Activated CD8-positive, alpha-beta memory T cell treated with anti-CD3 and anti-CD28 coated beads, Interleukin-2, amount 50 U/mL, for 24 hours (primary cell): ENCODE data around the gene C1orf50.
"Not testable (repeated sequence)": the region's sequence is repeated elsewhere in the genome, so short reads cannot be mapped to it uniquely, and the experiment has no call there.

Experiments
- DNase-seq: peaks from one replicate; pipeline ENCODE4 v3.0.0-alpha.2; 2020; ENCODE audit errors: extremely low read depth

The C1orf50 gene

DNA sequence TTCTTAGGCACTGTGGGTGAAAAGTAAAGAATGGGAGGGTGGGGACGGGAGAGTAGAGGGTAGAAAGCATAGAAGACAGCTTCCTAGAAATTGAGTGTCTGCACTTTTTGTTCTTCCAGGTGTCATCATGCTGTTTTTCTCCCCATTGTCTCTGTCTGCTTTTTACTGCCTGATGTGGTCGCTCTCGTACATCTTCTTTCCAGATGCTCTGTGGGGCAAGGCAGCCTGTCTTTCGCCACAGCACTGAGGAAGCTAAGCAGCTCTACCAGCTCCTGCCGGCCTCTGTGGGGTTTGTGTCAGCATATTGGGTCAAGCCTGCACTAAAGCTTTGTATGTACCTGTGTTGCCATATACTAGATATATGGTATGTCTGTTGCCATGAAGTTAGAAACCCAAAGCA is 30.9 kb downstream of the C1orf50 start:
- no peak for DNase-seq

DNA sequence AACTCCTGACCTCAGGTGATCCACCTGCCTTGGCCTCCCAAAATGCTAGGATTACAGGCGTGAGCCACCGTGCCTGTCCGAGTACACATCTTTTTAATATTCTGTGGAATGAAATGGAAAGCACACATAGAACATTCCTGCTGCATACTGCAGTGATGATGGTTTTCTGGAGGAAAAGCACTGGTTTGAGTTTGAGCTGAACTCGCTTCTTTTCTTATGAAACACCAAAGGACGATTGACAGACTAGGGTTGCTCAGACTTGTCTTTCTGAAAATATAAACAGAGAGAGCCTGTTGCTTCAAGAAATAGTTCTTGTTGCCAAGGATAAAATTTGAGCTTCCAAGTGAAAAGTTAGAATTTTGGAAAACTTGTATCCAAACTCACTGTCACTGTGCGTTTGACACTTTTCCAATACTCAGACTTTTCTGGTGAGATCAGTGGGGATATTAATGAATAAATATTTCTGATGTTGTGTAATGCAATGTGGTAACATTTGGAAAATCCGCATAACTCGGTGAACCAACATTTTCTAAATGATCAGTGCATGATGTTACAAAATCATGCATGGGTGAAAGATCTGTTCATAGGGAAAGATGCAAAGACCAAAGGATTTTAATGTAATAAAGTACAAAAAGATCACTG is 34.9 kb downstream of the C1orf50 start:
- DNase-seq = no peak

DNA sequence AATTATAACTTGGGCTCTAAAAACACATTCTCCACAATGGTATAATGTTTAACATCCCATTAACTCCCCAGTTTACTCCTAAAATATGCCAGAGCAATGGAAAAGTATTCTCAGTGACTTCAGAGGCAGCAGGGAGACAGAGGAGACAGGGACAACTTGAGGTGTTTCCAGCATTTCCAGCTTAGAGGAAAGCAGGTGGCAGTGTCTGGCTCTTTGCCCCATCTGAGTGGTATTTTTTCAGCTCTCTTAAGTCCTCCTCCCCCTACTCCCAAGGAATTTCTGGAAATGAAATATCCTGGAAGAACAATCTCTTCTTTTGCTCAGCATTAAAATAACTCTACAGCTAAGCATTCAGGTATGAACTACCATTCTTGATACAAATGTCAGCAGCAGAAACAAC is 39.1 kb downstream of the C1orf50 start:
- no peak for DNase-seq

DNA sequence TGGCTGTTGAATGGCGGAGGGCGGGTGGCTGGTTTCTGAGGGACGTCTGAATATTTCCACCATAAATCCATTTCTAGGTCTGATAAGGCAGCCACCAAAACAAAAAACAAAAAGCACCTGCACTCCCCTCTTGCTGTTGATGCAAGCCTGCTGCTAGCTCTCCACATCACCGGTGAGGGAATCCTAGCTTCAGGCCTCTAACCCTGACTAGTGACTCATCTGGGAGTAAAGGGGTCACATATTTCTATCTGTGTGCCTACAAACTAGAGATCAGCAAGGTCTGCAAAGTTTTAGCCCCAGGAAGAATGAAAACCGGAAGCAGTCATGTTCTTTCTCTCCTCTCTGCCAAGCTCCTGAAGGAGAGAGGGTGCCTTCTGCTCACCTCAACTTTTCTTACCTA is 39.5 kb downstream of the C1orf50 start:
- DNase-seq = no peak

GRCh38 chr1:42807056-42807668 is 40.1 kb downstream of the C1orf50 start:
- DNase-seq = no peak

DNA sequence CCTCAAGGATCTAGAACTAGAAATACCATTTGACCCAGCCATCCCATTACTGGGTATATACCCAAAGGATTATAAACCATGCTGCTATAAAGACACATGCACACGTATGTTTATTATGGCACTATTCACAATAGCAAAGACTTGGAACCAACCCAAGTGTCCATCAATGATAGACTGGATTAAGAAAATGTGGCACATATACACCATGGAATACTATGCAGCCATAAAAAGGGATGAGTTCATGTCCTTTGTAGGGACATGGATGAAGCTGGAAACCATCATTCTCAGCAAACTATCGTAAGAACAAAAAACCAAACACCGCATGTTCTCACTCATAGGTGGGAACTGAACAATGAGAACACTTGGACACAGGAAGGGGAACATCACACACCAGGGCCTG is 47.8 kb downstream of the C1orf50 start:
- not testable (repeated sequence) for DNase-seq

DNA sequence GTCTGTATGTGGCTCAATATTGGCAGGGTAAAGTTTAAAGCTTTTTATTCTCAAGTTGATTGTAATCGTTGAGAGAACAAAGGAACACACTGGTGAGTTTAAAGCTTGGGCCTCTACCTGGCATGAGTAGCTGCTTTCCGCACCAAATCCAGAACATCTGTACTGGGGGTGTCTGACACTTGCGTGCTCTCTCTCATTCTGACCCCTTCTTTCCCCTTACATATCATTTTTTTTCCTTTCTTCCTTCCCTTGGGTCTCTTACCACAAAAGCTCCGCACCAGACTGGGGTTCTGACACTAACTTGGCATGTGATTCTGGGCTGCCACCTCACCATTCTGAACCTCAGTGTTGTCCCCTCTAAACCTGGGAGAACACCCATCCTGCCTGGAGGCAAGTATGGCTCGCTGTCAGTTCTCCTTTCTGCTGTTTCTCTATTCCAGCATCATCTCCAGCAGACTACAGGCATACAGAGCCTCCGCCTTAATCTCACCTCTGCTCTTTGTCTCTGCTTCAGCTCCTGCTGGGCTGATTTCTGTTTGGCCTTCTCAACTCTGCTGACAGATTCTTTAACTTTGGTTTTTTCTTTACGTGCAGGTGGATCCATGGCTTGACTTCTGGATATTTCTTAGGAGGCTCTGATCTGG is 49.0 kb downstream of the C1orf50 start:
- DNase-seq = no peak

DNA sequence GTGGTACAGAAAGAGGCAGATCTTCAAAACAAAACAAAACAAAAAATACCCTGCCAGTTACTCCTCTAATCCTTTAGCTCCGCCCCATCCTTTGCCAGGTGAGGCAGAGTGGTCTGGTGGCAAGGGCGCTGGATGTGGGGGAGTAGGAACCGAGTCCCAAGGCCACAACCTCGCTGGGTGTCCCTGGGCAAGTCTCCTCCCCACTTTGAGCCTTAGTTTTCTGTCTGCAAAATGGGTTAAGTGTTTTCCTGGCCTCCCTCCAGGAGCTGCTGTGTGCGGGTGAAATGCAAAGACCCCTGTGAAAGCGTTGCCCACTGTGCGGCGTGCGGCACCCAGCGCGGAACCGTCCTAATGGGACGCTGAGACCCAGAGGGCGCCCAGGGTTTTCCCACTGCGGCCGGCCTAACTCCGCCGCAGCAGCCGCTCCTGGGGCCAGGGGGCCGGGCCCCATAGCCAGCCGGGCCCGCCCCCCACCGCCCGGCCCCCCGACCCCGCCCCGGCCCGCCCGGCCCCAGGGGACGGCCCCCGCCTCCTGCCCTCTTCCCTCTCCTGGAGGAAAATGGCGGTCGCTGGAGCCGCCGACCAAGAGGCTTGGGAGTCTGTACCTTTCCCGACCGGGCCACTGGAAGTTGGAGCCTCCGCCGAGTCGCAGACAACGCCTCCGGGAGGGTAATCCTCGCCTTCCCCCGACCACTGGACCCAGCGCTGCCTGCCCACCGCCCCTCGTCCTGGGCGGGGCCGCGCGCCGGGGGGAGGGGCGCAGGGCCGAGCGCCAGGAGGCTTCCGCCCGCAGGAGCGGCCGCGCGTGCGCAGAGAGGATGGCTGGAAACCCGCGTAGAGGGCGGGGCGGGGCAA is 49.8 kb downstream of the C1orf50 start, which contains the start of the genes ERMAP and SVBP:
Gene ERMAP, plus strand, starts transcription at position 538 of the 855 bp plus-strand sequence. CDS start 13,327 bp downstream, outside the sequence.
Gene SVBP, minus strand, starts transcription at position 813 of the 855 bp plus-strand sequence. CDS start 853 bp downstream, outside the sequence.
- peak; percentile 82 for DNase-seq

- DNase-seq = no peak
Measured at GRCh38 chr1:42817440-42817767, 50.4 kb downstream of the C1orf50 start.

DNA sequence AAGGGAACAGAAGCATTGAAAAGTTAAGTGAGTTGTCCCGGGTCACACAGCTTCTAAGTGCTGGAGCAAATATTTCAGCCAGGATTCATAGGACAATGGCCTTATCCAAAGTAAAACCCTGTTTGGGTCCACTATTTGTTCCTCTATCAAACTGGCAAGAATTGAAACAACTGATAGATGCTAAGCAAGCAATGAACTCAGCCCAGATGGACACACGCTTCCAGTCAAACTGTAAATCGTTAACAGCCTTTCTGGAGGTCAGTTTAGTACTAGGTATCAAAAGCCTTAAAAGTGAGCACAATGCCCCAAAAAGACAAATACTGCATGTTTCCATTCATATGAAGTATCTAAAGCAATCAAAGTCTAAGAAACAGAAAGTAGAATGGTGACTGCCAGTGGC is 50.9 kb downstream of the C1orf50 start:
- DNase-seq = no peak

DNA sequence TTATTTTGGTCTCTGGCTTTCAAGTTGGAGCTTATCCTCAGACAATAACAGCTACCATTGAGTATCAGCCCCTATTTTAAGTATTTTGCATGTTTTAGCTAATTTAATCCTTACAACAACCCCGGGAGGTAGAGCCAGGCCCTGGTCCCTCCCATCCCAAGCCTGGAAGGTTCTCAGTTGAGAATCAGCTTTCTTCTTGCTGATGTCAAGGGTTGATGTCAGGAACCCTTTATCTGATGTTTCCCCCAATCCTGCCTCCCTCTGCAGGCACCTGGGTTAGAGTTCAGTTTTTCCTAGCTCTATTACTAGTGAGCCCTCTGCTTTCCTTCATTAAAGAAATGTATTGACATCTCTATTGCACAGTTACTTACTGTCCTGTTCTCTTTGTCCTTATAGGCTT is 53.8 kb downstream of the C1orf50 start:
- DNase-seq = no peak

- DNase-seq = no peak
Measured at GRCh38 chr1:42821690-42822089, 54.6 kb downstream of the C1orf50 start.

DNA sequence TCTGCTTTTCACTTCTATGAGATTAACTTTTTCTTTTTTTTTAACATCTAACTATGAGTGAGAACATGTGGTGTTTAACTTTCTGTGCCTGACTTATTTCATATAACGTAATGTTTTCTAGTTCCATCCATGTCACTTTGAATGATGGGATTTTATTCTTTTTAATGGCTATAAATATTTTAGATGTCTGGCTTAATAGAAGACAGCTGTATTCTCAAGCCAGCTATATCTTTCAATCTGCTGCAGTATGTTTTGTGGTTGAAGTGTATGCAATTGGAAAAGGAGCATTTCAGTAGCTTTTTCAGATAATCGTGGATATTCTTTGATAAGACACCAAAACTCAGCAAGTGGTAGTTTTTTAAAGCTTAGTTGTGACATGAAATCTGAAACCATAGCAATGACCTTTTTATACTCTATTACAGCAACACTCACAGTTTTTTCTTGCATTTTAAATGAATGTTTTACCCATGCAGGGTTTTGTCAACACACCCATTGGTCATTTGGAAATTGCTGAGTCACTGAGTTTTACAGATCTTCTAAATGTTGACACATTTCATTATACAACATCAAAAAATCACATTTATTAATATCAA is 55.8 kb downstream of the C1orf50 start:
- no peak for DNase-seq

GRCh38 chr1:42824481-42825035 is 57.5 kb downstream of the C1orf50 start:
- DNase-seq = no peak

- DNase-seq = no peak
Measured at GRCh38 chr1:42825036-42825851, 58.2 kb downstream of the C1orf50 start.
